ENCODE measurements around the gene EXTL1. TPM values are rescaled to one million over a fixed set of nuclear protein-coding genes. Genes with fewer than 3 reads are reported as not detected.

Gene EXTL1
- total RNA-seq, 1 experiment from 2014 or later = 0.15 TPM

DNA sequence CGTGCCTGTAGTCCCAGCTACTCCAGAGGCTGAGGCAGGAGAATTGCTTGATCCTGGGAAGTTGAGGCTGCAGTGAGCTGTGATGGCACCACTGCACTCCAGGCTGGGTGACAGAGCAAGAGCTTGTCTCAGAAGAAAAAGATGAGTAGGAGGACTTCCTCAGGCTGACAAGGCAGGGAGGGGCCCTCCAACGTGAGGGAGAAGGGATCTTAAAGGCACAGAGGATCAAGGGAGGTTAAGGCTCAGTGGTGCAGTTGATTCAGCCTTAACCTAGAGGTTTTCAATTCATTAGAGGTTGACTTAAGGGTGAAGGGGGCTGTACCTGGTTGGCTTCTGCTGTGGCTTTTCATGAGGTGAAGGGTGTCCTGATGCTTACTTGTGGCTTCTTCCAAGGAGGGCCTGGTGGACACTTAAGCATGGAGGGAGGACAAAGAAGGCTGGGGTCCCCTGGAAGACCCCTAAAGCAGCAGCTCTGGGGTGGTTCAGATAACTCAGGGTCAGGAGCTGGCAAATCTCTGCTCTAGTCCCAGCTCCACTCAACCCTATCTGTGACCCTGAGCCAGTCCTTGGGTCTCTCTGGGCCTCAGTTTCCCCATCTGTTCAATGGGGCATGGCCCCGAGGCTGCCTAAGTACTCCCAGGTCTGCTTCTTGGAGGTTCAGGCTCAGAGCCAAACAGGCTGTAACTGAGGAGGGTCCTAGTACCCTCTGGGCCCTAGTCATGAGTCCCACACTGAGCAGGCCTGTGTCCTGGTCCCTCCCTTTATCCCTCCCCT, 6.3 kb downstream of the EXTL1 start:
- Histone ChIP-seq H3K27me3 (ENCODE audit: insufficient read depth, low read length) (no peaks in the 10 kb centered on the region), H3K9me2 (ENCODE audit: insufficient read depth) (no peaks in the 10 kb centered on the region), H2AFZ (ENCODE audit: low read depth, low read length, poor library complexity, severe bottlenecking) (no peak overlapping the region), H3K9me3 (ENCODE audit: control insufficient read depth in 1 of 2, insufficient read depth in 1 of 2, low read depth in 1 of 2, low read length in 2 of 2) (no peaks in the 10 kb centered on the region), H4K20me1 (ENCODE audit: insufficient read depth) (no peaks in the 10 kb centered on the region), H3K79me2 (ENCODE audit: insufficient read depth, low read length) (no peaks in the 10 kb centered on the region), H3K4me3 (replicated peaks in 1 of 2; ENCODE audit: low read depth in 1 of 2, low read length in 2 of 2) (no peak overlapping the region), H3K4me1 (ENCODE audit: control insufficient read depth in 1 of 2, insufficient read depth in 2 of 2, low read length in 2 of 2) (no peaks in the 10 kb centered on the region), H3K4me2 (ENCODE audit: low read length) (no peak overlapping the region), H3K36me3 (ENCODE audit: control insufficient read depth in 1 of 2, insufficient read depth in 2 of 2, low read length in 2 of 2) (no peaks in the 10 kb centered on the region), H3K9ac (ENCODE audit: low read length) (no peak overlapping the region), H3K27ac (ENCODE audit: low read depth, low read length) (no peak overlapping the region)
- BruUV-seq (replicated peaks) = no TSS peak
- DNase-seq (ENCODE audit: low read depth, low spot score) = no peak
- ChIA-PET CTCF (interaction anchor here (2.0 kb wide), 1 partner anchor 117 kb away, joined by 5 read pairs; no protein-coding TSS in a partner anchor), POLR2A (interaction anchor here (0.6 kb wide), 1 partner anchor 135 kb away, joined by 3 read pairs; no protein-coding TSS in a partner anchor), RAD21 (ENCODE audit: low non-redundant PET in 1 of 2, low total read pairs in 2 of 2, uncharacterized antibody in 2 of 2, unreplicated experiment in 2 of 2) (interaction anchor here in 1 of 2 experiments (0.7 kb wide), 1 partner anchor 30 kb away, joined by 3 read pairs; no protein-coding TSS in a partner anchor)
- ATAC-seq = no peak
- no peak for TF ChIP-seq TCF7L2 (IDR thresholded peaks at IDR 0.05; ENCODE audit: borderline replicate concordance, extremely low read depth, insufficient read depth, insufficient read length)
- no peak for TF ChIP-seq POLR2AphosphoS5 (IDR thresholded peaks at IDR 0.05; ENCODE audit: low read depth, low read length)
- TF ChIP-seq FOSL1 (IDR thresholded peaks at IDR 0.05; ENCODE audit: low read depth) = no peak
- no peak for TF ChIP-seq ATF3 (IDR thresholded peaks at IDR 0.05)
- no peak for TF ChIP-seq MAX (IDR thresholded peaks at IDR 0.05)
- intact Hi-C loops (cut with micrococcal nuclease) = no loop called here

DNA sequence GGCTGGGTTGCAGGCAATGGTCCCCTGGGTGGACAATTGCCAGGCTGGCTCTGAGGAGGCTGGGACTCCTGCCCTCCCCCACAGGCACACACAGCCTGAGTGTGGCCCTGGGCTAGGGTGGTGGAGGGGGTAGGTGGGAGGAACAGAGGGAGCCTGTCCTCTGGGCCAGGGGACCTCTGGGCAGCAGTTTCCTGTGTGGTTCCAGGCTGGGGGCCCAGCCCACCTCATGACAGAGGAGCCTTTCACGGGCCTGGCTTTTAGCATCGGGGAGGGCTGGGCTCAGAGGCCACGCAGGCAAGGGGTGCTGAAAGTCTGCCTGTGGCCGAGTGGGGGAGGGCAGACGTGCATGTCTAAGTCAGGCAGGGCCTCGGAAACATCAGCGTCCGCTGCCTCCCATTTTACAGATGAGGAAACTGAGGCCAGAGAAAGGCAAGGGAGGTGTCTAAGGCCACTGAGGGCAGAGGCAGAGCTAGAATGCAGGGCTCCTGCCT, 7.0 kb downstream of the EXTL1 start:
- Histone ChIP-seq H3K9me2 (ENCODE audit: insufficient read depth) (no peaks in the 10 kb centered on the region), H3K27me3 (ENCODE audit: insufficient read depth, low read length) (no peaks in the 10 kb centered on the region), H3K9me3 (ENCODE audit: control insufficient read depth in 1 of 2, insufficient read depth in 1 of 2, low read depth in 1 of 2, low read length in 2 of 2) (no peaks in the 10 kb centered on the region), H2AFZ (ENCODE audit: low read depth, low read length, poor library complexity, severe bottlenecking) (no peak overlapping the region), H3K79me2 (ENCODE audit: insufficient read depth, low read length) (no peaks in the 10 kb centered on the region), H3K27ac (ENCODE audit: low read depth, low read length) (no peak overlapping the region), H3K4me2 (ENCODE audit: low read length) (no peak overlapping the region), H3K4me1 (ENCODE audit: control insufficient read depth in 1 of 2, insufficient read depth in 2 of 2, low read length in 2 of 2) (no peaks in the 10 kb centered on the region), H3K36me3 (ENCODE audit: control insufficient read depth in 1 of 2, insufficient read depth in 2 of 2, low read length in 2 of 2) (no peaks in the 10 kb centered on the region), H3K9ac (ENCODE audit: low read length) (no peak overlapping the region), H3K4me3 (replicated peaks in 1 of 2; ENCODE audit: low read depth in 1 of 2, low read length in 2 of 2) (no peak overlapping the region), H4K20me1 (ENCODE audit: insufficient read depth) (no peaks in the 10 kb centered on the region)
- ATAC-seq (no peak), DNase-seq (ENCODE audit: low read depth, low spot score) (no peak)
- no peak for TF ChIP-seq CEBPB (IDR thresholded peaks at IDR 0.05; ENCODE audit: low read depth)
- TF ChIP-seq SRF (IDR thresholded peaks at IDR 0.05; ENCODE audit: low read depth) = no peak
- no peak for TF ChIP-seq POLR2AphosphoS5 (IDR thresholded peaks at IDR 0.05; ENCODE audit: low read depth, low read length)
- BruUV-seq (replicated peaks) = no TSS peak
- ChIA-PET RAD21 (ENCODE audit: low non-redundant PET in 1 of 2, low total read pairs in 2 of 2, uncharacterized antibody in 2 of 2, unreplicated experiment in 2 of 2) (no interaction called here), CTCF (no interaction called here), POLR2A (no interaction called here)
- intact Hi-C loops (cut with micrococcal nuclease) = no loop called here
